Keratinocyte (primary cell): Measurements from ENCODE around the gene ADGRG2. TPM values are rescaled to one million over a fixed set of nuclear protein-coding genes. Genes with fewer than 3 reads are reported as not detected.

ENCODE experiments used
- DNase-seq: peaks from one replicate; pipeline ENCODE4 v3.0.0-alpha.2; 2011; ENCODE audit warnings: low read depth, missing footprints, low spot score
- FAIRE-seq: peaks from 2 replicates; lab custom pipeline; 2011; peaks lifted over from hg19 to GRCh38; lab: Jason Lieb, UNC
- H2AFZ ChIP-seq: 2 replicates; pipeline ENCODE4 v1.6.0; 2012; ENCODE audit warnings: low read length, control low read depth, inconsistent platforms; ENCODE audit not compliant: control insufficient read depth
- H3K27ac ChIP-seq: 2 replicates; pipeline ENCODE4 v1.5.1; 2011; ENCODE audit warnings: low read length; ENCODE audit not compliant: control insufficient read depth, insufficient read depth
- H3K27me3 ChIP-seq: 3 replicates; pipeline ENCODE4 v1.6.0; 2011; ENCODE audit warnings: low read length; ENCODE audit not compliant: control insufficient read depth, insufficient read depth; ENCODE audit errors: extremely low read depth
- H3K36me3 ChIP-seq, 2 experiments: 2 replicates in 1 of 2; 3 replicates in 1 of 2; pipeline ENCODE4 v1.5.1; 2011; ENCODE audit warnings: low read length in 2 of 2, mild to moderate bottlenecking in 1 of 2; ENCODE audit not compliant: control insufficient read depth in 2 of 2, insufficient read depth in 2 of 2; ENCODE audit errors: extremely low read depth in 1 of 2
- H3K4me1 ChIP-seq: 3 replicates; pipeline ENCODE4 v1.5.1; 2011; ENCODE audit warnings: low read length; ENCODE audit not compliant: control insufficient read depth, insufficient read depth; ENCODE audit errors: extremely low read depth
- H3K4me2 ChIP-seq: 3 replicates; pipeline ENCODE4 v1.6.0; 2011; ENCODE audit warnings: low read depth, low read length; ENCODE audit not compliant: control insufficient read depth, insufficient read depth; ENCODE audit errors: extremely low read depth
- H3K4me3 ChIP-seq, 3 experiments: fragments of 200-600 bp in 1 of 3; sonication (generic) in 1 of 3; 2 replicates in 2 of 3; 3 replicates in 1 of 3; pipeline ENCODE4 v1.5.1; 2011 to 2016; ENCODE audit warnings: low read length in 3 of 3, mild to moderate bottlenecking in 3 of 3, control low read depth in 2 of 3, inconsistent platforms in 1 of 3, low read depth in 1 of 3, mixed read lengths in 1 of 3, mixed run types in 1 of 3, moderate library complexity in 1 of 3; ENCODE audit not compliant: control insufficient read depth in 2 of 3, insufficient read depth in 2 of 3; ENCODE audit errors: extremely low read depth in 1 of 3
- H3K79me2 ChIP-seq: 2 replicates; pipeline ENCODE4 v1.6.0; 2012; ENCODE audit warnings: low read length; ENCODE audit not compliant: control insufficient read depth, insufficient read depth
- H3K9ac ChIP-seq: 3 replicates; pipeline ENCODE4 v1.6.0; 2011; ENCODE audit warnings: low read length; ENCODE audit not compliant: control insufficient read depth, insufficient read depth; ENCODE audit errors: extremely low read depth
- H3K9me1 ChIP-seq: 3 replicates; pipeline ENCODE4 v1.6.0; 2011; ENCODE audit warnings: low read length; ENCODE audit not compliant: control insufficient read depth, insufficient read depth; ENCODE audit errors: extremely low read depth
- H3K9me3 ChIP-seq: 2 replicates; pipeline ENCODE4 v1.5.1; 2012; ENCODE audit warnings: low read depth, low read length; ENCODE audit not compliant: control insufficient read depth
- H4K20me1 ChIP-seq: 3 replicates; pipeline ENCODE4 v1.6.0; 2011; ENCODE audit warnings: low read length; ENCODE audit not compliant: control insufficient read depth, insufficient read depth; ENCODE audit errors: extremely low read depth
- EZH2 ChIP-seq: IDR thresholded peaks from one replicate; pipeline ENCODE4 v1.6.1; 2012; ENCODE audit warnings: inconsistent platforms, mild to moderate bottlenecking, low read length, moderate library complexity
- dilution Hi-C: fragments of 300-500 bp; cut with MboI; formaldehyde crosslinking; loops from one replicate; pipeline ENCODE4 v1.7.0; 2020; ENCODE audit warnings: low sequenced_read_pairs; ENCODE audit not compliant: extremely low pct_ligation_motif_present
- polyA plus RNA-seq, 5 experiments: library from polyadenylated mRNA; depleted of rRNA in 3 of 5; stranded (reverse) in 3 of 5; stranded (forward) in 1 of 5; unstranded in 1 of 5; fragments of >200 nt; gene quantifications; 1 replicate in 1 of 5; 2 replicates in 3 of 5; 3 replicates in 1 of 5; pipeline versions ENCODE4 v1.2.1 to v1.2.3, GENCODE V29; 2011 to 2012; ENCODE audit warnings: missing spikeins in 2 of 5, low read depth in 1 of 5, low replicate concordance in 1 of 5
- TF ChIP-seq, protein P1 (sequence below), 3 experiments: IDR thresholded peaks in 1 of 3; conservative IDR thresholded peaks in 1 of 3; optimal IDR thresholded peaks in 1 of 3; 2 replicates in 2 of 3; 3 replicates in 1 of 3; pipeline versions ENCODE3 to v1.5.1; 2011; ENCODE audit warnings: low read length in 3 of 3, mild to moderate bottlenecking in 3 of 3, moderate library complexity in 2 of 3, control low read depth in 1 of 3, inconsistent platforms in 1 of 3; ENCODE audit not compliant: insufficient read depth in 2 of 3; ENCODE audit errors: extremely low read depth in 1 of 3

ADGRG2 gene
- polyA plus RNA-seq, 1 donor (not counting 4 experiments of a cell fraction or from before 2014, with no cell fraction given), result 0.20 TPM

DNA sequence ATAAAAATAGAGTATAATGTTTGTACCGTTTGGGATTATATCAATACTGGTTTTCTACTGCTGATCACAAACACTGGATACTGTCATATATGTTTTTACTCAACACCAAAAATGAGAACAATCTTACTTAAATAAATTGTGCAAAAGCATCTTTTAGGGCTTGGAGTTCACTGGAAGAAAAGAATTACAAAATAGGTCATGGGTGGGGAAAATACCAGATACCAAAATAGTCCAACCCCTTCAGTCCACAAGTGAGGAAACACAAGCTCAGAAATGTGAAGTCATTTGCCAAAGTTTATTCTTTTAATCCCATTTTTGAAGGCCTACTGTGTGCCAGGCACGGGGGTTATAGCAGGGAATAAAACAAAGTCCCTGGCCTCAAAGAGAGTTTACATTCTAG lies 64.4 kb downstream of the ADGRG2 start:
- no peaks in the 10 kb centered on the region for H3K4me1 ChIP-seq
- no peaks in the 10 kb centered on the region for H3K79me2 ChIP-seq
- H3K27me3 ChIP-seq, result no peaks in the 10 kb centered on the region
- dilution Hi-C loops, result no loop called here
- H4K20me1 ChIP-seq, result no peaks in the 10 kb centered on the region
- DNase-seq (no peak), FAIRE-seq (no peak)
- H3K9me1 ChIP-seq, result no peaks in the 10 kb centered on the region
- H3K9me3 ChIP-seq, result no peaks in the 10 kb centered on the region
- H3K4me3 ChIP-seq, result no peak overlapping the region
- H3K36me3 ChIP-seq, result no peaks in the 10 kb centered on the region
- TF ChIP-seq EZH2, result no peak
- TF ChIP-seq, protein P1, sequence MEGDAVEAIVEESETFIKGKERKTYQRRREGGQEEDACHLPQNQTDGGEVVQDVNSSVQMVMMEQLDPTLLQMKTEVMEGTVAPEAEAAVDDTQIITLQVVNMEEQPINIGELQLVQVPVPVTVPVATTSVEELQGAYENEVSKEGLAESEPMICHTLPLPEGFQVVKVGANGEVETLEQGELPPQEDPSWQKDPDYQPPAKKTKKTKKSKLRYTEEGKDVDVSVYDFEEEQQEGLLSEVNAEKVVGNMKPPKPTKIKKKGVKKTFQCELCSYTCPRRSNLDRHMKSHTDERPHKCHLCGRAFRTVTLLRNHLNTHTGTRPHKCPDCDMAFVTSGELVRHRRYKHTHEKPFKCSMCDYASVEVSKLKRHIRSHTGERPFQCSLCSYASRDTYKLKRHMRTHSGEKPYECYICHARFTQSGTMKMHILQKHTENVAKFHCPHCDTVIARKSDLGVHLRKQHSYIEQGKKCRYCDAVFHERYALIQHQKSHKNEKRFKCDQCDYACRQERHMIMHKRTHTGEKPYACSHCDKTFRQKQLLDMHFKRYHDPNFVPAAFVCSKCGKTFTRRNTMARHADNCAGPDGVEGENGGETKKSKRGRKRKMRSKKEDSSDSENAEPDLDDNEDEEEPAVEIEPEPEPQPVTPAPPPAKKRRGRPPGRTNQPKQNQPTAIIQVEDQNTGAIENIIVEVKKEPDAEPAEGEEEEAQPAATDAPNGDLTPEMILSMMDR (optimal IDR thresholded peaks at IDR 0.05 in 1 of 3, IDR thresholded peaks at IDR 0.05 in 1 of 3, conservative IDR thresholded peaks at IDR 0.05 in 1 of 3; ENCODE audit: extremely low read depth in 1 of 3, insufficient read depth in 2 of 3, low read length in 3 of 3), result no peak
- no peak overlapping the region for H3K27ac ChIP-seq
- H3K4me2 ChIP-seq, result no peak overlapping the region
- H2AFZ ChIP-seq, result no peak overlapping the region
- no peak overlapping the region for H3K9ac ChIP-seq

DNA sequence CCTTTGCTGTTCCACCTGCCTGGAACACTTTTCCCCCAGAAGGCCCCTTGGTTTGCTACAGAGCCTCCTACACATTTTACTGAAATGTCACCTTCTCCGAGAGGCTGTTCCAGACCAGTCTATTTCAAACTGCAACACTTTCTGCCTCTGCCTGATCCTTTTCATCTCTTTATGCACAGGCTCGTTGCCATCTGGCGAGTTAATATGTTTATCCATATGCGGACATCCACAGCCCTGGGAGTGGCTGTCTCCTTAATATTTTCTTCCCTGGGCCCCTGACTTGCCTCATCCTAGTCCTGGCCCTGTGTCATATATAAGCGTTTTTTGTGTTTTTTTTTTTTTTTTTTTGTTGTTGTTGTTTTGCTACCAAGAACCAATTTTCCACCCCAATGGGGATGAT lies 73.2 kb downstream of the ADGRG2 start:
- no peaks in the 10 kb centered on the region for H4K20me1 ChIP-seq
- DNase-seq, result no peak
- dilution Hi-C loops, result no loop called here

More for the DNA sequence above, 73.2 kb downstream of the ADGRG2 start:
- Histone ChIP-seq H3K4me3 (no peak overlapping the region), H3K36me3 (no peaks in the 10 kb centered on the region), H3K9me3 (no peaks in the 10 kb centered on the region), H2AFZ (no peak overlapping the region), H3K27me3 (no peaks in the 10 kb centered on the region), H3K27ac (no peak overlapping the region), H3K79me2 (no peaks in the 10 kb centered on the region), H3K9me1 (no peaks in the 10 kb centered on the region), H3K9ac (no peak overlapping the region), H3K4me1 (no peaks in the 10 kb centered on the region), H3K4me2 (no peak overlapping the region)
- TF ChIP-seq, protein P1 (optimal IDR thresholded peaks at IDR 0.05 in 1 of 3, IDR thresholded peaks at IDR 0.05 in 1 of 3, conservative IDR thresholded peaks at IDR 0.05 in 1 of 3; ENCODE audit: extremely low read depth in 1 of 3, insufficient read depth in 2 of 3, low read length in 3 of 3), result no peak
- FAIRE-seq, result no peak
